ENCODE measurements around the gene PIK3R5. TPM values are rescaled to one million over a fixed set of nuclear protein-coding genes. Genes with fewer than 3 reads are reported as not detected.

Gene PIK3R5
- total RNA-seq, 1 donor from 2014 or later = not detected

DNA sequence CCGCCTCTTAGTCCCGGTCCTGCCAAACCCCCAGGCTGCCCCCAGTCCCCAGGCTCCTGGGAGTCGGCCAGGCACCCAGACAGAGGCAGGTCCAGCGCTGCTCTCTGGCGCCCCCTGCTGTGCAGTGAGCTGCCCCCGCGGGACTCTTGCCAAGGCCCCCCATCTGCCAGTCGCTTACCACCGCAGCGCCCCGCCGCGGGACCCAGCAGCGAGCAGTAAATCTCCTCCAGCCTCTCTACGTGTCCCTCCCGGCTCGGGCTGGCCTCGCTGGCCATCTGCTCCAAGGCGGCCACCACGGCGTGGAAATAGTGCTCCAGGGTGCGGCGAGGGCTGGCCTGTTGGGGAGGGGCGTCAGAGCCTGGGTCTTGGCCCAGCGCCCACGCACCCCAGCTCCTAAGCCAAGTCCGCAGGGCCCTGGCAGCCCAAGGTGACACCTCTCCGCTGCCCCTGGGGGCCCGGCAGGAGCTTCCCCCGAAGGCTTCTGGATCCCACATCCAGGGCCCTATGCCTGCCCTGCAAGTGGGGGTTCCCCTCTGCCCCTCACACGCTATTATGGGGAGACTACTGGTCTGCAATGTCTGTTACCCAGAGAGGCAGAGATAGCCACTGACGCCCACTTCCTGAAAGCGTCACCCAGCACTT lies 132.7 kb downstream of the PIK3R5 start:
- no peak for DNase-seq (ENCODE audit: low read depth in 2 of 2)

GRCh38 chr17:8831234-8831849 lies 134.2 kb downstream of the PIK3R5 start:
- no peak for DNase-seq (ENCODE audit: low read depth in 2 of 2)

- no peak for DNase-seq (ENCODE audit: low read depth in 2 of 2)
Observed at GRCh38 chr17:8830141-8830540, 135.4 kb downstream of the PIK3R5 start.

- no peak for DNase-seq (ENCODE audit: low read depth in 2 of 2)
Observed at GRCh38 chr17:8829036-8829941, 136.2 kb downstream of the PIK3R5 start.

Other genes with a start within 250 kb of the PIK3R5 start
- not detected in 2 replicates for gene CCDC42, start 220.9 kb downstream of the PIK3R5 start, total RNA-seq
- gene SPDYE4, start 207.2 kb downstream of the PIK3R5 start, total RNA-seq = not detected in 2 replicates
- not detected in 2 replicates for gene MFSD6L, start 166.3 kb downstream of the PIK3R5 start, total RNA-seq
- not detected in 2 replicates for gene PIK3R6, start 98.0 kb downstream of the PIK3R5 start, total RNA-seq
- 1.0 and 2.9 TPM in 2 replicates for gene NTN1, start 55.8 kb upstream of the PIK3R5 start, total RNA-seq

Data from dermis microvascular lymphatic vessel endothelial cell (primary cell).